NCI-H1694 (cell line): Measurements from ENCODE around the gene KRTAP4-8.
"Not testable (repeated sequence)": the region's sequence is repeated elsewhere in the genome, so short reads cannot be mapped to it uniquely, and the experiment has no call there.

Source experiments
- DNase-seq: peaks from one replicate; lab custom pipeline; 2025; lab: John Stamatoyannopoulos, UW

KRTAP4-8 gene

DNA sequence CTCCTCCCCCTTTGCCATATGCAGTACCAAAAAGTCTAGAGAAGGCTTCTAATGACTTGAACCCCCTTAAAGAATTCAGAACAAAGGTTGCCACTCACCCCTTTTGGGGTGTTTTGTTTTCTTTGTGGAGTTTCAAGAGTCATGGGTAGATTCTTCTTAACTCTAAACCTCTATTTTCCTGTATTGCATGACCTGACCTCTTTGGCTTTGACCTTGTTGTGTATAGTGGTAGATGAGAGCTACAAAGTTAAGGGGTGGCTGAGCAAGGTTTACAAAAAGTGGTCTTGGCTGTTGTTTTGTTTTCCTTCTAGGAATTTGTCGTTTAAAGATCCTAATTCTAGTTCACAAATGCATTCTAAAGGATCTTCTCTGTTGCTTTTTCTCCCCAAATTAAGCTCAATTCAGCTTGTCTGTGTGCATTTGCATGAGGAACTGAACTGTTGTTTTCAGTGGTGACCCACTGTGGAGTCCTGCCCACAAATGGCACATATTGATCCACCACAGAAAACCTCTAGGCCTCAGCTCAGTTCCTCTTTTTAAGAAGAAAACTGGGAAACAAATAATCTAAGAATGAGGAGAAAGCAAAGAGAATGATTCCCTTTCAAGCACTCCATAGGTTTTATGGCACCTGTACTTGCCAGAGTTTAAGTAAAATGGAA is 10.9 kb upstream of the KRTAP4-8 start:
- not testable (repeated sequence) for DNase-seq

DNA sequence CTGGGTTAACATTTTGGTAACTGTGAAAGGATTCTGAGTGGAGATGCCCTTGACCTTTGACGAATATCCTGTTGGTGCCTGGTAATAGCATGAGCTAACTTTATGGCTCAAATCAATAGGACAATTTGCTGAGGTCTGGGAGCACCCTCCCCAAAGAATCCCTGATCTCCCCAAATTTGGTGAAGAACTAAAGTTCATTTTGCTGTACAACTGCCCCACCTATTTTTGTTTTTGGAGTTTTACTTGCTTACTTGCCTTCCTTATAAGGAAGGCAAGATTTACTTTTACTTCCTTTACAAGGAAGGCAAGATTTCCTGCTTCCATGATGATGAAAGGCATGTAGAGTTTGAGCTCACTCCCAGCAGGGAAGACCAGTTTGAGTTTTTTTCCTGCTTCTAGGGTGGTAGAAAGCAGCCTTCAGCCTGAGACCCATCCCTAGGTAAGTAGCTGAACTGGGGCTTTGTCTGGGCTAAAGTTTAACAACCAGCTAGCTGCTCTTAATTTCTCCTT is 10.1 kb upstream of the KRTAP4-8 start:
- no peak for DNase-seq

DNA sequence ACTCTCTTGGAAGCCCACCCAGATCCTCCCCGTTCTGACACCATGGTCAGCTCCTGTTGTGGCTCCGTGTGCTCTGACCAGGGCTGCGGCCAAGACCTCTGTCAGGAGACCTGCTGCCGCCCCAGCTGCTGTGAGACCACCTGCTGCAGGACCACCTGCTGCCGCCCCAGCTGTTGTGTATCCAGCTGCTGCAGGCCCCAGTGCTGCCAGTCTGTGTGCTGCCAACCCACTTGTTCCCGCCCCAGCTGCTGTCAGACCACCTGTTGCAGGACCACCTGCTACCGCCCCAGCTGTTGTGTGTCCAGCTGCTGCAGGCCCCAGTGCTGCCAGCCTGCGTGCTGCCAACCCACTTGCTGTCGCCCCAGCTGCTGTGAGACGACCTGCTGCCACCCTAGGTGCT is 7.4 kb upstream of the KRTAP4-8 start, which contains the start of gene KRTAP4-9:
Gene KRTAP4-9, plus strand, starts transcription at position 43 of the 400 bp plus-strand sequence. Its CDS starts 0 bp downstream, at position 43.
- DNase-seq: not testable (repeated sequence)

DNA sequence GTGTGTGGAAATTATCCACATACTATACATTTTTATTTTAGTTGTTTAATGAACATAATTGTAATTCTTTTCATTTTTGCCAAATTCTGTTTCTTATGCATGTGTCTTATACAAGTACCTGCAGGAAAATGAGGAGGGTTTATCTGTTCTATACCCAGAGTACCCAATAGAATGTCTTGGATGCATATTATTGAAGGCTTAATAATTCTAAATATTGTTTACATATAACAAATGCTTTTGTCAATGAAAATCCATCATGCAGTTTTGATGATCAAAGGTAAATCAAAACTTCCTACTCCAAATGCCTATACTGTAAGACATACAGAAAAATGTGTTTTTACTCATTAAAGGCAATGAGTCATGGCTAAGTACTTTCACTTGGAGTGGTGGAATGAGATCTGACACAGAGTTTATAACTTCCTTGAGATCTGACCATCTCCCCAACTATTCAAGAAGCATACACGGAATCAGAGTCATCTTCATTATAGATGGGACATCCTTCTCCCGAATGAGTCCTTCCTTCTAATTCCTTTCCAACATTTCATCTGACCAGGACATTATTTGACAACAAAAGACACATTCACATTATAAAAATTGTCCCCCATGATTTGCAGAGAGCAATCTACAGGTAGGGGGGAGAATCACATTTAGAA is 6.6 kb upstream of the KRTAP4-8 start:
- not testable (repeated sequence) for DNase-seq

DNA sequence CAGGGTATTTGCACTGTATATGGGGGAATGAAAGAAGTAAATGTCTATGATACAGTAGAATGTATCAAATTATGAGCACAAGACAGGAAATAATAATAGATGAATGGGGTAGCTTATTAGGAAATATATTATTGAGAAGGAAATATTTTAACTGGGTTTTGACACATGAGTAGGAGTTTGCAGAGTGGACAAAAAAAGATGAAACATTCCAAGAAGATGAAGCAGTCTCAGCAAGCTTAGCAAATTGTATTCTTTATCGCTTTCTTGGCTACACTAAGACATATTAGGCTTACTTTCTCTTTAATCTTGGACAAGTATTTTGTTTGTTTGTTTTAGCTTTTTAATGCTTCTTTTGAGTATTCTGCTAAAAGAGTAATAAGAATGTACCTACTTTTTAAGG is 6.0 kb upstream of the KRTAP4-8 start:
- DNase-seq: no peak

DNA sequence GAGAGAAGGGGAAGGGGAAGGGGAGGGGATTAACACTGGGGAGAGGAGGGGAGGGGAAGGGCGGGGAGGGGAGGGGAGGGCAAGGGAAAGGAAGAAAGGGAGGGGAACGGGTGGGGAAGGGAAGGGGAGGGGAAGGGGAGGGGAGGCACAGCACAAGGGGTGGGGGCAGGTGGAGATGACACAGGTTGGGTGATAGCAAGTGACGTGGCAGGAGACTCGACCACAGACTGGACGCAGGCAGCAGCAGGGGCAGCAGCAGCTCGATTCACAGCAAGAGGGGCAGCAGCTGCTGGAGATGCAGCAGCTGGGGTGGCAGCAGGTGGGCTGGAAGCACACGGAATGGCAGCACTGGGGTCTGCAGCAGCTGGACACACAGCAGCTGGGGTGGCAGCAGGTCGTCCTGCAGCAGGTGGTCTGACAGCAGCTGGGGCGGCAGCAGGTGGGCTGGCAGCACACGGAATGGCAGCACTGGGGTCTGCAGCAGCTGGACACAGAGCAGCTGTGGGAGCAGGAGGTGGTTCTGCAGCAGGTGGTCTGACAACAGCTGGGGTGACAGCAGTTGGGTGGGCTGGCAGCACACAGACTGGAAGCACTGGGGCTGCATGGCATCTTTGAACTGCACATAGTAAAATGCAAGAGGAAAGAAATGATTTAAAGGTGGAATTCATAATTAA is 3.8 kb upstream of the KRTAP4-8 start, which contains the start of gene KRTAP4-16:
Gene KRTAP4-16, minus strand, starts transcription at position 624 of the 674 bp plus-strand sequence. Its CDS starts 0 bp downstream, at position 624.
- DNase-seq: no peak

DNA sequence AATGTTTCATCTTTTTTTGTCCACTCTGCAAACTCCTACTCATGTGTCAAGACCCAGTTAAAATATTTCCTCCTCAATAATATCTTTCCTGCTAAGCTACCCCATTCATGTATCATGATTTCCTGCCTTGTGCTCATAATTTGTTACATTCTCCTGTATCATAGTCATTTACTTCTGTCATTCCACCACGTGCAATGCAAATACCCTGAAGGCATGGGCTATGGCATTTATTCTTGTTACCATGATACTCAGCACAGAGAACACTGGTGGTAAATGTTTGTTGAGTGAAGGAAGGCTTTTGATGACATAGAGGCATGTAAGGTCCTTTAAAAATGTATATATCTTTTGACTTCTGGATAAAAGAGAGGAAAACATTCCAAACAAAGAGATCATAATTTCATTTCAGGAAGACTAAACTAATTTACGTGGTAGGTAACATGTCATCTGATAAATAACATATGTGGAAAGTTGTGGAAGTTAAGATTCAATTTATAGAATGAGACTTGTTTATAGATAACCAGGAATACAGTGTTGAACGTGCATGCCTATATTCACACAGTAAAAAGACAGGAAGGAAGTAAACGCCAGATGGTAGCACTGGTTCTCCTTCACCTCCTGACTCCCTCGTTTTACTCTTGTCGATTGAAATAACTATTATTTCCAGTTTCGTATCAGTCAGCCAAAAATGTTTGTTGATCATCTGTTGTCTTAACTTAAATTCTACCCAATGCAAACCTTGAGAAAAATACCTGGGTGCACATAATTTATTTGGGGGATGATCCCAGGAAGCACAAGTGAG is 1.9 kb upstream of the KRTAP4-8 start:
- not testable (repeated sequence) for DNase-seq

DNA sequence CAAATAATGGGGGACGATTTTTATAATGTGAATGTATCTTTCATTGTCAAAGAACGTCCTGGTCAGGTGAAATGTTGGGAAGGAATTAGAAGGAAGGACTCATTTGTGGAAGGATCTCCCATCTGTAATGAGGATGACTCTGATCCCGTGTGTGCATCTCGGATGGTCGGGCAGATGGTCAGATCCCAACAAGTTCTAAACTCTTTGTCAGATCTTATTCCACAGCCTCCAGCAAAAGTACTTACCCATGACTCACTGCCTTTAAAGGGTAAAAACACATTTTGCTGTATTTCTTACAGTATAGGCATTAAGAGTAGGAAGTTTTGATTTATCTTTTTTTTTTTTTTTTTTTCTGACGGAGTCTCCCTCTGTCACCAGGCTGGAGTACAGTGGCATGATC is 539 bp upstream of the KRTAP4-8 start:
- DNase-seq: no peak

DNA sequence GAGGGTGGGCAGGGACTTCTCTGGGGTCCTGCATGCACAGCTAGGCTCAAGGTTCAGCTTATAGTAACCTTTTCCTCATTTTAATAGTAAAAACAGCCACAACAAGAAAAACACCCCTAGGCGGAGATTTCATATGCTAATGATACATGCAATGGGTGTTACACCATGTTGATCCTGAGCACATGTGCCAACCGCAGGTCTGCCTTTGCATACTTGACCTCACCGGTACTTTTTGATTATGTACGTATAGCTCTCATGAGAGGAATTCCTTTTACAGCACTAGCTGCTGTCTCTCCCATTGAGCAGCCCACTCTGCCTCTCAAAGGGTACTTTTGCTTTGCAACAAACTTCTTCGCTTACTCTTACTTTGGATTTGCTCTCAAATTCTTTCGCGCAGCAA is 1.9 kb downstream of the KRTAP4-8 start:
- no peak for DNase-seq

DNA sequence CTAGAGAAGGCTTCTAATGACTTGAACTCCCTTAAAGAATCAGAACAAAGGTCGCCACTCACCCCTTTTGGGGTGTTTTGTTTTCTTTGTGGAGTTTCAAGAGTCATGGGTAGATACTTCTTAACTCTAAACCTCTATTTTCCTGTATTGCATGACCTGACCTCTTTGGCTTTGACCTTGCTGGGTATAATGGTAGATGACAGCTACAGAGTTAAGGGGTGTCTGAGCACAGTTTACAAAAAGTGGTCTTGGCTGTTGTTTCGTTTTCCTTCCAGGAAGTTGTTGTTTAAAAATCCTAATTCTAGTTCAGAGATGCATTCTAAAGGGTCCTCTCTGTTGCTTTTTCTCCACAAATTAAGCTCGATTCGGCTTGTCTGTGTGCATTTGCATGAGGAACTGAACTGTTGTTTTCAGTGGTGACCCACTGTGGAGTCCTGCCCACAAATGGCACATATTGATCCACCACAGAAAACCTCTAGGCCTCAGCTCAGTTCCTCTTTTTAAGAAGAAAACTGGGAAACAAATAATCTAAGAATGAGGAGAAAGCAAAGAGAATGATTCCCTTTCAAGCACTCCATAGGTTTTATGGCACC is 9.1 kb downstream of the KRTAP4-8 start:
- not testable (repeated sequence) for DNase-seq

DNA sequence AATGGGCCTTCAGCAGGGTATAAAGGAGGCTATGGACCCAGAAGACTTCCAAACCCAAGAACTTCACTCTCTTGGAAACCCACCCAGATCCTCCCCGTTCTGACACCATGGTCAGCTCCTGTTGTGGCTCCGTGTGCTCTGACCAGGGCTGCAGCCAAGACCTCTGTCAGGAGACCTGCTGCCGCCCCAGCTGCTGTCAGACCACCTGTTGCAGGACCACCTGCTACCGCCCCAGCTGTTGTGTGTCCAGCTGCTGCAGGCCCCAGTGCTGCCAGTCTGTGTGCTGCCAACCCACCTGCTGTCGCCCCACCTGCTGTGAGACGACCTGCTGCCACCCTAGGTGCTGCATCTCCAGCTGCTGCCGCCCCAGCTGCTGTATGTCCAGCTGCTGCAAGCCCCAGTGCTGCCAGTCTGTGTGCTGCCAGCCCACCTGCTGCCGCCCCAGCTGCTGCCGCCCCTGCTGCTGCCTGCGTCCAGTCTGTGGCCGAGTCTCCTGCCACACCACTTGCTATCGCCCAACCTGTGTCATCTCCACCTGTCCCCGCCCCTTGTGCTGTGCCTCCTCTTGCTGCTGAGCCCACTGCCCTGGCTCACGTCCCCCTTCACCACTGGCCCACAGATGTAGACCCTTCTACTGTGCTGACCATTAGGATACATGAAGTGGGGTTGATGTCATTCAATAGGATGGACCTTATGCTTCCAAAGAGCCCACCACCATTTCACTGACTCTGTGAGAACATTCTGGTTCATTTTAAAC is 13.7 kb downstream of the KRTAP4-8 start, which contains the start of gene KRTAP4-7:
Gene KRTAP4-7, plus strand, starts transcription at position 51 of the 757 bp plus-strand sequence. Its CDS starts 57 bp downstream, at position 108.
- DNase-seq: not testable (repeated sequence)

DNA sequence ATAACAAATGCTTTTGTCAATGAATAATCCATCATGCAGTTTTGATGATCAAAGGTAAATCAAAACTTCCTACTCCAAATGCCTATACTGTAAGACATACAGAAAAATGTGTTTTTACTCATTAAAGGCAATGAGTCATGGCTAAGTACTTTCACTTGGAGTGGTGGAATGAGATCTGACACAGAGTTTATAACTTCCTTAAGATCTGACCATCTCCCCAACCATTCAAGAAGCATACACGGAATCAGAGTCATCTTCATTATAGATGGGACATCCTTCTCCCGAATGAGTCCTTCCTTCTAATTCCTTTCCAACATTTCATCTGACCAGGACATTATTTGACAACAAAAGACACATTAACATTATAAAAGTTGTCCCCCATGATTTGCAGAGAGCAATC is 14.5 kb downstream of the KRTAP4-8 start:
- DNase-seq: not testable (repeated sequence)

DNA sequence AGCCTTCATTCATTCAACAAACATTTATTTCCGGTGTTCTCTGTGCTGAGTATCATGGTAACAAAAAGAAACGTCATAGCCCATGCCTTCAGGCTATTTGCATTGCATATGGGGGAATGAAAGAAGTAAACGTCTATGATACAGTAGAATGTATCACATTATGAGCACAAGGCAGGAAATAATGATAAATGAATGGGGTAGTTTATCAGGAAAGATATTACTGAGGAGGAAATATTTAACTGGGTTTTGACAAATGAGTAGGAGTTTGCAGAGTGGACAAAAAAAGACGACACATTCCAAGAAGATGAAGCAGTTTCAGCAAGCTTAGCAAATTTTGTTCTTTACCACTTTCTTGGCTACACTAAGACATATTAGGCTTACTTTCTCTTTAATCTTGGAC is 15.3 kb downstream of the KRTAP4-8 start:
- DNase-seq: no peak

DNA sequence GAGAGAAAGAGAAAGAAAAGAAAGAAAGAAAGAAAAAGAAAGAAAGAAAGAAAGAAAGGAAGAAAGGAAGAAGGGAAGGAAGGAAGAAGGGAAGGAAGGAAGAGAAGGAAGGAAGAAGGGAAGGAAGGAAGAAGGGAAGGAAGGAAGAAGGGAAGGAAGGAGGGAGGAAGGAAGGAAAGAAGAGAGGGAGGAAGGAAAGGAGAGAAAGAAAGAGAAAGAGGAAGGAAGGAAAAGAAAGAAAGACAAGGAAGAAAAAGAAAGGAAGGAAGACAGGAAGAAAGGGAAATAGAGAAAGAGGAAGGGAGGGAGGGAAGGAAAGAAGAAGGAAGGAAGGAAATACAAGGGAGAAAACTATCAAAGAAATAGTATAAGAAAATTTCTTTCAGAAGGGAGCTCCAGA is 21.2 kb downstream of the KRTAP4-8 start:
- no peak for DNase-seq

DNA sequence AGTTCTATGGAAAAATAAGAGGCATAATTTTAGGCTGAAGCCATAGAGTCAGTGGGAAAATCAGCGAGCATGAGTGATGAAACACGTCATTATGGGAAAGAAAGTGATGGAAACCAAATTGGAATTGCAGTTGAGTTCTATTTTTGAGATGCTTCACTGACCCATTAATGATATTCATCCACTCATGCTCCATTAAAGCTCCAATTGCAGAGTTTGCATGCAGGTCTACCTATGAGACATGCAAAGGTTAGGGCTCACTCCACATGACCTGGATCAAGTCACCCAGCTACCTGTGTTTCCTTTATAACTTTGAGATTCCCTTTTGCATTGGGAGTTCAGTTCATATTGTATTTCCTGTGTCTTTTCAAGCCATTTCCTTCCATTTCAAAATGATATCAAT is 24.3 kb downstream of the KRTAP4-8 start:
- no peak for DNase-seq

DNA sequence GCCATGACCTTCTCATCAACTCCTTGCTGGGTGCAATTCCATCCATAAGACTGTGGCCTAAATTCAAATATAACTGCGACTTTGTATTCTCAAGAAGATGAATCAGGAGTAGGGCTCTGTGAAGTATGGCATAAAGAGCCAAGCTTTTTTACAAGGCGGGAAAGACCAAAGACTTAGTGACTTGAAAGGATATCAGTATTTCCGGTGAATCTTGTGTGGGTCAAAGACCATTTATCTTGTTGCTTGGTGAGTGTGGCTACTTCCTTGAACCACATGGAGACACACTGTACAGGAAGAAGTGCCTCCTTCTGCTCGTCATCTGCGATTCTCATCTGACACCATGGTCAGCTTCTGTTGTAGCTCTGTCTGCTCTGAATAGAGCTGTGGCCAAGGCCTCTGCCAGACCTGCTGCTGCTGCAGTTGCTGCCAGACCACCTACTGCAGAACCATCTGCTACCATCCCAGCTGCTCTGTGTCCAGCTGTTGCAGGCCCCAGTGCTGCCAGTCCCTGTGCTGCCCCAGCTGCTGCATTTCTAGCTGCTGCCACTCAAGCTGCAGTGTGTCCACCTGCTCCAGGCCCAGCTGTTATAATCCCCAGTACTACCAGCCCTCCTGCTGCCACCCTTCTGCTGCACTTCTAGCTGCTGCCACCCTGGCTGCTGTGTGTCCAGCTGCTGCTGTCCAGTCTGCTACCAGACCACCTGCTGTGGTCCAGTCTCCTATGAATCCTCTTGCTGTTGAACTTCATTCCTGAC is 26.2 kb downstream of the KRTAP4-8 start:
- no peak for DNase-seq

DNA sequence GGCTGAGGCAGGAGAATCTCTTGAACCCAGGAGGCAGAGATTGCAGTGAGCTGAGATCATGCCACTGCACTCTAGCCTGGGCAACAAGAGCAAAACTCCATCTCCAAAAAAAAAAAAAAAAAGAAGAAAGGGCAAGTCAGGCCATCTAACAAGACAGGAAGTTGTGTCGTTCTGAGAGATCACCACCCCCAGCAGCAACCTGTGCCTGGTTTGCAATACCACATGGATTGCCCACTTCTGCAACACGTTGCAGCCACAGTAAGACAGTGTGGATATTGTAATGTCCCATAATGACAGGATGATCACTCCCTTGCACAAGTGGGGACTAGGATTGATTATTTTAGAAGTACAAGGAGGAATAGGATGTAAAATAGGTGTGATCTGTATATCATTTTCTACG is 28.9 kb downstream of the KRTAP4-8 start:
- no peak for DNase-seq

DNA sequence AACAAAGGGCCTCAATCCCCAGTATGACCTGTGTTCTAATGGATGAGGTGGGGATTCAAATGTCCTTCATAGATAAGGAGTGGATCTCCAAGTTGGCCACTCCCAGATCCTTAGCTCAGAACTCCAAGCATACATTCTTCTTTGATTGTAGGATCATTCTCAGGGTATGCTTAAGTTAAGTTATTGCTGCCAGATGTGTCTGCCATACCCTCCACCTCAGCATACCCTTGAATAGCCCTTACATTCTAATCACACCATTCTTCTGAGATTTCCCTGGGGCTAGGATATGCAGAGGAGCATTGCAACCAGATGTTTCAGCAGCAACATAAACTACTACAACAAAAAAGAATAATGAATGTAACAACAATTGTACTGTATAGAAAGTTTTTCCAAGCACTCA is 30.7 kb downstream of the KRTAP4-8 start:
- no peak for DNase-seq

DNA sequence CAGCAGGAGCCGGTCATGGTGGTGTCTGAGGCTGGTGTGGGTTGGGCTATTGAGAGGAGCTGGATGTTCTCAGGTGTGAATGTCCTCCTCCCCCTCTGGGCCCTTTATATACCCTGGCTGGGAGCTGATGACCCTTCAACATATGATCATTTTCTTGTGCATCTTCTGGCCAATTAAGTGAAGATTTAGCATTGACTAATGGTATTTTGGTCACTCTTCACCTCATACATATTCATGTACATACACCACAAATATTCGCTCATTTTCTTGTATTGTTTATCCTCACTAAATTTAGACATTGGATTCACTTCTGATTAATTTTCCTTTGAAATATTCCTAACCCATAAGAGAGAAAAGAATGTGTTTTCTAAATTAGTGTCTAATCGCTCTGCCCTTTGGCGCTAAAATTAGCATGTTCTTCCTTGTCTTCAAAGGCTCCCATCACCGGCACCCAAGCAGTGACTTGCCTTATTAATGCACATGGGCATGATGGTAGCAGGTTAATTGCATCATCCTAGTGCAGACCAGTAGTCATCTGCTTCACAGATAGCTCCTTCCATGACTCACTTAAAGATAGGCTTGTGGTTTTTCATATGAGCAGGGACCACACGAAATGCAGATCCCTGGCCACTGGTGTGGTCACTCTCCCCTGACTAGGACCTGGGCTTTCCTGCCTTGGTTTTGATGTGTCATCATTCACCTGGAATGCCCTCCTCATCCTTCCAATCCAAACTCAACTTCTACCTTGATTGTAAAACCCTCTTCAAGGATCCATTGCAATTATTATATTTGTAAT is 31.9 kb downstream of the KRTAP4-8 start, which contains the start of gene KRTAP2-4:
Gene KRTAP2-4, minus strand, starts transcription at position 51 of the 796 bp plus-strand sequence. Its CDS starts 34 bp downstream, at position 17.
- DNase-seq: no peak
